Rectal smooth muscle tissue (tissue), 1 donor: ENCODE results near the gene FBLN5.

ENCODE experiments used
- H3K27ac ChIP-seq: one replicate; pipeline ENCODE4 v1.7.0; 2013; ENCODE audit warnings: low read depth, low read length, inconsistent platforms
- H3K27me3 ChIP-seq: one replicate; pipeline ENCODE4 v1.7.0; 2013; ENCODE audit warnings: low read length; ENCODE audit not compliant: control insufficient read depth, insufficient read depth
- H3K36me3 ChIP-seq: one replicate; pipeline ENCODE4 v1.7.0; 2013; ENCODE audit warnings: low read length; ENCODE audit not compliant: control insufficient read depth, insufficient read depth
- H3K4me1 ChIP-seq: one replicate; pipeline ENCODE4 v1.7.0; 2013; ENCODE audit warnings: low read length; ENCODE audit not compliant: control insufficient read depth, insufficient read depth
- H3K4me3 ChIP-seq: one replicate; pipeline ENCODE4 v1.7.0; 2013; ENCODE audit warnings: low read length
- H3K9ac ChIP-seq: one replicate; pipeline ENCODE4 v1.7.0; 2013; ENCODE audit warnings: low read length

Gene FBLN5

GRCh38 chr14:91940209-91940608 is 7.3 kb downstream of the FBLN5 start:
- no peaks in the 10 kb centered on the region for H3K27me3 ChIP-seq
- H3K4me1 ChIP-seq = peaks cover 1% of the 10 kb centered on the region
- no peak overlapping the region for H3K4me3 ChIP-seq
- H3K36me3 ChIP-seq = no peaks in the 10 kb centered on the region
- no peak overlapping the region for H3K9ac ChIP-seq
- H3K27ac ChIP-seq = no peak overlapping the region

DNA sequence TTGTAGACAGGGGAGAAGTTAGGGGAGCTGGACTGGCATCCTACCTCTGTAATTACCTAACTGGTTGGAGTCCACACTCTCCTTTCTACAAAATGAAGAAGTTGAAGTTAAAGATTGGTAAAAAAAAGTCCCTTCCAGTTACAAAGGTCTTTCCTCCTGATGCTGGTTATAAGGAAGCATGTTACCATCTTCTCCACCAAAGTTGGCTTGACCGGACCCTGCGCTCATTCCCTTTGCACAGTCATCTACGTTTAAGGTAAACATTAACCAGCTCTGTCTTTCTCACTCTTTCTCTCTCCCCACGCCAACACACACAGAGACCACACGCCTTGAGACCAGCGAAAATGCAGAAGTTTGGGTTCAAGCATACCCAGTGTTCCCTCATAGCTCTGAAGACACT is 11.9 kb downstream of the FBLN5 start:
- Histone ChIP-seq H3K4me1 (no peaks in the 10 kb centered on the region), H3K27me3 (no peaks in the 10 kb centered on the region), H3K4me3 (no peak overlapping the region), H3K9ac (no peak overlapping the region), H3K27ac (no peak overlapping the region), H3K36me3 (no peaks in the 10 kb centered on the region)

GRCh38 chr14:91934554-91935285 is 12.8 kb downstream of the FBLN5 start:
- no peaks in the 10 kb centered on the region for H3K4me1 ChIP-seq
- H3K9ac ChIP-seq = no peak overlapping the region
- H3K4me3 ChIP-seq = no peak overlapping the region
- H3K27ac ChIP-seq = no peak overlapping the region
- no peaks in the 10 kb centered on the region for H3K27me3 ChIP-seq
- H3K36me3 ChIP-seq = no peaks in the 10 kb centered on the region

DNA sequence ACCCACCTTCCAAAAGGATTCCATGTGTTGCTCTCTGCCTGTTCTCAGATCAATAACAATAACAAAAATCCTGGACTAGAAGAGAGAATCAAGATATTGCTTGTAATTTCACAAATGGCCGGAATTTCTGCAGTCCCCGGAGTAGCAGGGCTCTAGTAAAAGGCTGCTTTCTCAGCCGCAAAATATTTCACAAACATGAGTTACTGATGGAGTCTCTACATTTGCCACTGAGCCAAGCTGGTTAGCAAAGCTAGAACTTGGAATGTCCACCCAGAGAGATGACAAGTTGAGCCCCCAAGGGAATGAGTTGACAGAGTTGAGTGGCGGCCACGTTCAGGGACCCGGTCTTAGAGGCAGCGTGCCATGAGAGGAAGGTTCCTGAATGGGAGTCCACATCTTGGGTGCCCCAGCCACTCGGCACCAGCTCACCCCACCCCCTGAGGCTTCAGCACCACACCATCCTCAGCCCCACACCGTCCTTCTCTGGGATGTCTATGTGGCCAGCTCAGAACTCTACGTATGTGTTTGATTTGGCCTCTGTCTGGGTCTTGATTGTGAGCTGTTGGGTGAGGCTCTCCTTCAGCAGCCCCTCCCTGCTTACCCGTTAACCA is 15.9 kb downstream of the FBLN5 start:
- Histone ChIP-seq H3K27ac (no peak overlapping the region), H3K4me3 (no peak overlapping the region), H3K4me1 (no peaks in the 10 kb centered on the region), H3K9ac (no peak overlapping the region), H3K36me3 (no peaks in the 10 kb centered on the region), H3K27me3 (no peaks in the 10 kb centered on the region)

GRCh38 chr14:91929700-91930099 is 17.8 kb downstream of the FBLN5 start:
- H3K4me1 ChIP-seq = no peaks in the 10 kb centered on the region
- no peaks in the 10 kb centered on the region for H3K36me3 ChIP-seq
- no peak overlapping the region for H3K27ac ChIP-seq
- no peak overlapping the region for H3K4me3 ChIP-seq
- H3K27me3 ChIP-seq = no peaks in the 10 kb centered on the region
- H3K9ac ChIP-seq = no peak overlapping the region

- H3K27me3 ChIP-seq = no peaks in the 10 kb centered on the region
- no peaks in the 10 kb centered on the region for H3K4me1 ChIP-seq
- H3K36me3 ChIP-seq = no peaks in the 10 kb centered on the region
- no peak overlapping the region for H3K9ac ChIP-seq
- no peak overlapping the region for H3K4me3 ChIP-seq
- H3K27ac ChIP-seq = no peak overlapping the region
These were observed 19.7 kb downstream of the FBLN5 start for GRCh38 chr14:91927800-91928199.

DNA sequence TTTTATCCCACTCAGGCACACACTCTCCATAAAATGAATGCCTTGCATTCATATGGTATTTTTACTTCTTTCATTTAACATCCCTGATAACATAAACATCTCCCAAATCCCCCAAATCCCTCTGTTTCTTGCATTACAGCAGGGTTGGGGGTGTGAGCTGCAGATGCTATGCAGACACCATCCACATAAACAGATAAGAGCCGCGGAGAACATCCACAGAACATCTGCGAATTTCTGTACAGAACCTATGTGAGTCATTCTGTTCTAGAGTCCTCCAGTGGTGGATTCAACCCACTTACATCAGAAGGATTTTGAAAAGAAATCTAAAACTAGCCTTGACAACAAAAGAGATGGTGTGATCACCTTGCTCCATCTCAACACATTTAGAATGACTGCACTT is 20.3 kb downstream of the FBLN5 start:
- Histone ChIP-seq H3K4me3 (no peak overlapping the region), H3K4me1 (no peaks in the 10 kb centered on the region), H3K36me3 (no peaks in the 10 kb centered on the region), H3K27ac (no peak overlapping the region), H3K9ac (no peak overlapping the region), H3K27me3 (no peaks in the 10 kb centered on the region)

- Histone ChIP-seq H3K4me3 (no peak overlapping the region), H3K4me1 (no peaks in the 10 kb centered on the region), H3K9ac (no peak overlapping the region), H3K27ac (no peak overlapping the region), H3K36me3 (no peaks in the 10 kb centered on the region), H3K27me3 (no peaks in the 10 kb centered on the region)
These were observed 21.2 kb downstream of the FBLN5 start for GRCh38 chr14:91926131-91926890.

DNA sequence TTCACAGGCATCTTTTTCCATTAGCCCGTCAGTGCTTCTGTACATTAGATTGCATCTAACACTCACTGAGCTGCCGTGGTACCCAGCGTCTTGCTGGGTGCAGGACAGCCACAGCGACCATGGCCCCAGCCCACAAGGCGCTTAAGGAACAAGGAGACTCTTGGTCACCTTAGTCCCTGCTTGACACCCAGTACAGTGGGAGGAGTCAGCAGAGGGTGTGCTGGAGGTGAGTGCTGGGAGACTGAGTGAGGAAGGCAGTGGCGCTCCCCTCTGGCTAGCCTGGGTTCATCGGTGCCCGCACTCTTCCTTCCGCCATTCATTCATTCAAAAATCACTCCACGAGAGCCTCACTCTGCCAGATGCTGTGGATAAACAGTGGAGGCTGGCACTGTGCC is 21.8 kb downstream of the FBLN5 start:
- Histone ChIP-seq H3K27ac (peak overlapping the region; percentile 15), H3K27me3 (no peaks in the 10 kb centered on the region), H3K36me3 (no peaks in the 10 kb centered on the region), H3K4me1 (no peaks in the 10 kb centered on the region), H3K9ac (no peak overlapping the region), H3K4me3 (no peak overlapping the region)

DNA sequence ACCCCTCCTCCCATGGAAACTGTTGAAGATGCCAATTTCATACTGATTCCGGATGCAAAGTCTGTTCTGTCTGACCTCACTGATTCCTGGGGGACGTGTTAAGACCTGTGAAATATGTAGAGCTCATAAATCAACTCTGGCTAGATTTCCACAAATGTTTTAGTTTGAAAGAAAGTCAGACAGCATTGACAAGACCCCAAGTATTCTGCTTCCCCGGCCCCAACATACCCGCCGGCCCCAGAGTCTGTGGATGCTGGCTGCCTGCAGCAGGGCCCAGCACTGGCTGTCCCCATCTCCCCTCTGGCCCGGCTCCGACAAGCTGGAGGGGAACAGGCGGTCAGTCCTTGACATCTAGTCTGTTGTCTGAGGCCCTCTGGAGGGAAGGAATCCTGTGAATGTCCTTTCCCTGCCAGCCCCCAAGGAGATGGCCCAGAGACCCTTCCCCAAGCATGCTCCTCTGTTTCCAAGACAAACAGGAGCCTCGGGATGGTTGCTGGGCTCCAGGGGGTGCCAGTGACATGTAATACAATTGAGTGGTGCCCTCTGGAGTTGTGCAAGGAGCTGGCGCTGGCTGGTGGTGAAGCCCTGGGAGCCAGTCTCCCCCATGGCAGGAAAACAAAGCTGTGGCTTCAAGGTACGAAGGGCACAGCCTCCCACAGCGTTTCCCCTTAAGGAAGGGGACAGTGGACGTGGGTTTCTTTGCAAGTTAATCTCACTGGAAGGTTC is 22.3 kb downstream of the FBLN5 start:
- Histone ChIP-seq H3K9ac (no peak overlapping the region), H3K4me1 (no peaks in the 10 kb centered on the region), H3K27ac (peak overlapping the region; percentile 15), H3K36me3 (no peaks in the 10 kb centered on the region), H3K27me3 (no peaks in the 10 kb centered on the region), H3K4me3 (no peak overlapping the region)

DNA sequence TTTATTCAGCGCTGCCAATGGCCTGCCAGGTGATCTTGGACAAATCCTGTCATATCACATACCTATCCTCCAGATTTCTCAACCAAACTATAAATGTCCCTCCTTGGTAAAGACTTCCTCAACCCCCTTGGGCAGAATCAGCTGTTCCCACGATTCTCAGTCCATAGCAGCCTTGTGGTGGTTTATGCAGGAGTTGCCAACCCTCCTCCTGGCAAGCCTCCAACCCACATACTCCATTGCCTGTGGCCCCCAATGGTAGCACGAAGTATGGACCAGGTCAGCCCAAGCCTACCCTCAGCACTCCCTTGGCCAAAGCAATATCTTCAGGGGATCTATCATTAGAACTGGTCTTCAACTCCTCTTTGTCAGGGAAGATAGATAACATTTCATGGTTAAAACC is 27.0 kb downstream of the FBLN5 start:
- Histone ChIP-seq H3K27me3 (no peaks in the 10 kb centered on the region), H3K4me3 (no peak overlapping the region), H3K4me1 (no peaks in the 10 kb centered on the region), H3K9ac (no peak overlapping the region), H3K27ac (no peak overlapping the region), H3K36me3 (no peaks in the 10 kb centered on the region)

GRCh38 chr14:91919814-91920213 is 27.7 kb downstream of the FBLN5 start:
- Histone ChIP-seq H3K4me3 (no peak overlapping the region), H3K9ac (no peak overlapping the region), H3K27me3 (no peaks in the 10 kb centered on the region), H3K36me3 (no peaks in the 10 kb centered on the region), H3K4me1 (no peaks in the 10 kb centered on the region), H3K27ac (peak overlapping the region; percentile 44)
